Esophagus squamous epithelium (tissue), 4 donors: Measurements from ENCODE around the gene PDE6B.

Experiments used
- CTCF ChIP-seq, 6 experiments: fragments of 450-650 bp in 4 of 6; fragments of 200-600 bp in 2 of 6; sonication (generic) in 2 of 6; IDR thresholded peaks; one replicate each; pipeline ENCODE4 v1.5.1; 2016 to 2019; ENCODE audit warnings: antibody characterized with exemption in 6 of 6, mild to moderate bottlenecking in 4 of 6, moderate library complexity in 4 of 6
- POLR2A ChIP-seq, 4 donors: fragments of 450-650 bp; IDR thresholded peaks; one replicate each; pipeline ENCODE4 v1.6.1; 2017; ENCODE audit warnings: antibody characterized with exemption in 4 of 4, mild to moderate bottlenecking in 4 of 4, moderate library complexity in 3 of 4

GRCh38 chr4:714087-714486 lies 88.7 kb downstream of the PDE6B start:
- TF ChIP-seq CTCF (IDR thresholded peaks at IDR 0.05) (no peak), POLR2A (IDR thresholded peaks at IDR 0.05) (no peak)
